Activated CD4-positive, CD25-positive, alpha-beta regulatory T cell treated with anti-CD3 and anti-CD28 coated beads, Interleukin-2, amount 50 U/mL, for 72 hours (primary cell): ENCODE results near the gene PSMD1.
A peak's percentile ranks its signal among the peaks of the same experiment; 100 is the strongest.
"Not testable (repeated sequence)": the region's sequence is repeated elsewhere in the genome, so short reads cannot be mapped to it uniquely, and the experiment has no call there.

ENCODE experiments used
- DNase-seq: peaks from one replicate; pipeline ENCODE4 v3.0.0; 2021

PSMD1 gene

DNA sequence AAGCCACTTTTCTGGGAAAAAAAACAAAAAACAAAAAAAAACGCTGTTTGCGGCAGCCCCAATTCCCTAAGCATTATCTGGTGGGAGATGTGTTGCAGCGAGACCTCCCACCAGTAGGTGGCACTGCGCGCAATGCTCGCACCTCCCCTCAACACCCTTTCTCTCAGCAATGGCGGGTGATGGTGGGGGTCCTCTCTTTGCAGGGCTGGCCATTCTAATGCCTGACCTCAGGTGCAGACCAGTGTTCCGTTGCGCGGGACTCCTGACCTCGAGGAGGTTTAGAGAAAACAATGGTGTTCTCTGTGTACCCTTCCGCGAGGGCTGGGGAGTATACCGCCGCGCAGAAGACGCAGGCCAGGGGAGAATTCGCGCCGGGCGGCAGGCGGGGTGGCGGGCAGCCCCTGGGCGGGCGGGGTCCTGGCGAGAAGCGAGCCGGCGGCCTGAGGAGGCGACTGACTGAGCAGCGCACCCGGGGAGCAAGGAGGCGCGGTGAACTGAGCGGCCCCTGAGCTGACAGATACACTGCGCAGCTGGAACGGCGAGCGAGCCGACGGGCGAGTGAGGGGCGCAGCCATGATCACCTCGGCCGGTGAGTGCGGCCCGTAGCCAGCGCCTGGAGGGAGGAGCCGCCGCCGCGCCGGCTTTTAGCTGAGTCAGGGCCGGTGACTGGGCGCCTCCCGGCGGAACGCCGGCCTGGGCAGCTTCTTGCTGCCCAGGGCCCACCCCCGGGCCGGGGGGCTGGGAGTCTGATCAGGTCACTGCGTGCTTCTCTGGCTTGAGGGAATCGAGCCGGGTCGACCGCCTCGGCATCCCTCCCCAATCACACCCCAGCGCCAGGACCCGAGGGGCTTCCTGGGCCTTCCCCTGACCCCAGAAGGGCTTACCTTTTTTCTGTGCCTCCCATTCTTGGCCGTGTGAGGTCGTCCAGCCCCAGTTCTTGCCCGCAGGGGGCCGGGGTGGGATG is at the start of gene PSMD1:
TSS of gene PSMD1 (plus strand) at position 415 of the 964 bp plus-strand sequence. CDS start at position 574, 159 bp downstream.
- peak; percentile 94 for DNase-seq

GRCh38 chr2:231007286-231008098 is 49.2 kb upstream of the PSMD1 start:
- DNase-seq, result no peak

- no peak for DNase-seq
Observed at GRCh38 chr2:231008131-231008530, 48.5 kb upstream of the PSMD1 start.

GRCh38 chr2:231009236-231009919 is 47.3 kb upstream of the PSMD1 start:
- DNase-seq, result no peak

- DNase-seq, result no peak
Observed at GRCh38 chr2:231010201-231010730, 46.4 kb upstream of the PSMD1 start.

GRCh38 chr2:231011526-231011925 is 45.1 kb upstream of the PSMD1 start:
- no peak for DNase-seq

- DNase-seq, result no peak
Observed at GRCh38 chr2:231012463-231012862, 44.2 kb upstream of the PSMD1 start.

DNA sequence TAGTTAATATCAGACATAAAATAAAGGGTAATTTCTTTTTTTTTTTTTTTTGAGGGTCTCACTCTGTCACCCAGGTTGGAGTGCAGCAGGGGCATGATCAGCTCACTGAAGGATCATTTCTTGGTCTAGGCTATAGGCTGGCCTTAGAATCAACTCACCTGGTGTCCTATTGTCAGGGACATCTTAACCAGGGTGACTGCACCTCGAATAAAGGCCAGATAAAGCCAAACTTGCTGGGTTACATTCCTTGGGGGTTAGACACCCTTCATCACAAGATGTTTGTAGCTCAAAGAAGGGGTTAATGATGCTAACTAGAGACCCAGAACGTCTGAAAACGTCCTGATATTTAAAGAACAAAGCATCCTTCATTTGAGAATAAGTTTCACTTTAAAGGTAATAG is 42.8 kb upstream of the PSMD1 start:
- no peak for DNase-seq

- DNase-seq, result no peak
Observed at GRCh38 chr2:231015478-231015877, 41.2 kb upstream of the PSMD1 start.

GRCh38 chr2:231015926-231016325 is 40.7 kb upstream of the PSMD1 start:
- no peak for DNase-seq

- DNase-seq, result no peak
Observed at GRCh38 chr2:231016566-231017230, 40.0 kb upstream of the PSMD1 start.

GRCh38 chr2:231017231-231017598 is 39.5 kb upstream of the PSMD1 start:
- no peak for DNase-seq

- DNase-seq, result no peak
Observed at GRCh38 chr2:231018184-231018583, 38.5 kb upstream of the PSMD1 start.

- DNase-seq, result not testable (repeated sequence)
Observed at GRCh38 chr2:231025059-231025458, 31.6 kb upstream of the PSMD1 start.

- DNase-seq, result no peak
Observed at GRCh38 chr2:231028889-231029288, 27.8 kb upstream of the PSMD1 start.

DNA sequence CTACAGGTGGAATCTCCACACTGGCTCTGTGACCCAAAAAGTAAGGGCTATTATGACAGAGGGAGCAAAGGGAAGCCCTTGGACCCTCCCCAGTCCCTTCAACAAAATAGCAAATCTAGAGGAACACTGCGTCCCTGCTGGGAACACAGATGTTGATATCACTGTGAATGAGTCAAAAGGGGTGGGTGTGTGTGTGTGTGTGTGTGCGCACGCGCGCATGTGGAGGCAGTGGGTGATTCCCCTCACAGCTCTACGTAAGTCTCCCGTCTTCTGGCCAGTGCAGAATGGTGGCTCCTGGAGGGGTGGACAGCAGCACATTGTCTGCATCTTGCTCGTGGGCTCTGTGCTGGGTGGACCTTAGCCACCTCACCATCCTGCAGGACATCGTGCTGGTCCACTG is 27.1 kb upstream of the PSMD1 start:
- DNase-seq, result no peak

- no peak for DNase-seq
Observed at GRCh38 chr2:231030725-231031124, 25.9 kb upstream of the PSMD1 start.

- DNase-seq, result no peak
Observed at GRCh38 chr2:231032575-231033140, 24.0 kb upstream of the PSMD1 start.

DNA sequence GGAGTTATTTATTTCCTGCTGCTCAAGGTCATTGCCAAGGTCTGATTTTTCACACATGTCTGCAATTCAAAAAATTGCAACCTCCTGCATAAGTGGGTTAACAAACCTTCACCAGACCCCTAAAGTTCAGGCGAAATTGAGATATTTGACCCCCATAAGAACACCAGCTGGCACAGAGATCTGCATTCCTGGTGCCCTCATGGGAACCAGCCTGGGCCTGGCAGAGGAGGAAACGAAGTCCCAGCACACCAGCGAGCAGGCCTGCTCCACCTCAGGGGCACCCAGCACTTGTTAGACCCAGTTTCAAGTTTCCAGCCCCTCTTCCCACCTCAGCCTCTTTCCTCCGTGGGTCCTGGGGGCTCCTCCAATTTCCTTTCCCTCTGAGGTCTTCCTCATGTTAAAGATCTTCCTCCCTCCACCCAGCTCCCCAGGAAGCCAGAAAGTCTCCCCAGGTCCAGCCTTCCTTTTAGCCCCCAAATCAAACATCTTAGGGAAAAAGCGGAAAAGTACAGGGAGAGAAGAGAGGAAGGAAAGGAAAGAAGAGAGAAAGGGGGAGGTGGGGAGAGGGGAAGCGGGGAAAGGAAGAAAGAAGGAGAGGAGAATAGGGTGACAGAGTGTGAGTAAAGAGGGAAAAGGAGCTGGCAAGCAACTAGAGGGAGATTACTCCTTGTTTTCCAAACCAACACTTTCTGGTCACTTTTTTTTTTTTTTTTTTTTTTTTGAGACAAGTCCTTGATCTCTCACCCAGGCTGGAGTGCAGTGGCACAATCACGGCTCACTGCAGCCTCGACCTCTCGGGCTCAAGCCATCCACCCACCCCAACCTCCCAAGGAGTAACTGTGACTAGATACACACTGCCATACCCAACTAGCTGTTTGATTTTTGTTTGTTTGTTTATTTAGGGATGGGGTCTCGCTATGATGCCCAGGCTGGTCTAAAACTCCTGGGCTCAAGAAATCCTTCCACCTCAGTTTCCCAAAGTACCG is 23.2 kb upstream of the PSMD1 start:
- DNase-seq, result no peak

DNA sequence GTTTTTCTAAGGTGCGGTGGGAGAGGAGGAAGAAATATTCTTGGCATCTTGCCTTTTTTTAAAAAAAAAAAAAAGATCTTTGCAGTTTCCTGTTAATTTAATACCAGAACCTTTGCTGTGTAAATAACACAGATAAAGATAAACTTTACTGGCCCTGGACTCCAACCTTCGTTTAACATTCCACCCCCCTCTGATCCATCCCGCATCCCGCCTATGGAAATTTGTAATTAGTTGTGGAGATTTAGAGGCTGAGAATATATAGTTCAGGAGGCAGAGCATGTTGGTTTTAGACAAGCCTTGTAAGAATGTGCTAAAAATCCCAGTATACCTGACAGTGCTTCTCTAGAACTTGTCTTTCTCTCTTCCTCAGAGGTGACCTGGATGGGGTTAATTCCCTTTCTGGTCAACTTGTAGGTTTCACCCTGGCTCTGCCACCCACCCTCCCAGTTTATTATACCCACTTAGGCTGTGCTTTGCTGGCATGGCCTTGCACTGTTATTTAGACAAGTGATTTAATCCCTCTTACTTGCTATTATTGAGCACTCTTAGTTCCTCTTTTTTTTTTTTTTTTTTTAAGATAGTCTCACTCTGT is 22.3 kb upstream of the PSMD1 start:
- DNase-seq, result no peak
